ENCODE data around the gene KRTAP10-6. TPM values are rescaled to one million over a fixed set of nuclear protein-coding genes. Genes with fewer than 3 reads are reported as not detected.
A peak's percentile ranks its signal among the peaks of the same experiment; 100 is the strongest.

Gene KRTAP10-6
- polyA plus RNA-seq, 4 donors: not detected

DNA sequence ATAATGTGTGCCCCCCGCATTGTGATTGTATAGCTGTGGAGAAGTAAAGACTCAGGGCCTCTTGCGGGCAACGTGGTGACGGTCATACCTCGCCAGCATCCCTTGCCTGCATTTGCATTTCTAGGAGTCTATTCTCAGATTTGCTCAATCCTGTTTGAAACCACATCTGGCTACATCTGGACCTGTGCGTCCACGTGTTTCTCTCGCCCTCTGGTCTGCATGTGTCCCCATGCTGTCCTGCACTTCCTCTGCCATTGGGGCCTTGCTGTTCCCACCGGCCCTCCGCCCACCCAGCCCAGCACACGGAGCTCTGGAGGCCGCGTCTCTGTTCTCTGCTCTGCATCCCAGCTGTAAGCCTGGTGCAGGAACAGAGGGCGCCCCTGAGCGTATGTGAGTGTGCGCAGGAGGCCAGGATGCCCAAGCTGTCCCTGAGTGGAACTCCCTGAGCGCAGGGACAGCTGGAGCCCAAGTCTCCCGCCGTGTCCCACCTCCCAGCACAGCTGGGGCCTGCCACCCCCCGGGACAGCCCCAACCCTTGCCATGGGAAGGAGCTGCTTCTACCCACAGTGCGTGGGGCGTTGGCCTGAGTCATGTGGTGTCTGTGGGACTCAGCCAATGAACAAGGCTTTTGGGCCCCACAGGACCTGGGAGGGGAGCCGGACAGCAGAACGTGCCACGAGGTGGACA lies 42.6 kb downstream of the KRTAP10-6 start:
- H3K4me3 ChIP-seq (ENCODE audit: low read depth in 1 of 3, low read length in 3 of 3): no peak overlapping the region
- no peaks in the 10 kb centered on the region for H3K4me1 ChIP-seq (ENCODE audit: control insufficient read depth in 3 of 3, insufficient read depth in 2 of 3, low read depth in 1 of 3, low read length in 2 of 3)
- H3K27me3 ChIP-seq (ENCODE audit: control insufficient read depth in 3 of 3, insufficient read depth in 3 of 3, low read length in 3 of 3): peaks cover 0 to 2% (median 0%) of the 10 kb centered on the region in 3 donors
- 71 to 76% (median 72%) methylated on average over 23 to 25 of the region's 25 CpGs for WGBS, 3 donors
- H3K9me3 ChIP-seq (ENCODE audit: control insufficient read depth in 2 of 2, insufficient read depth in 1 of 2, low read depth in 1 of 2, low read length in 1 of 2): peaks cover 0 to 3% of the 10 kb centered on the region in 2 donors
- DNase-seq (no peak), FAIRE-seq (no peak)
- no peaks in the 10 kb centered on the region for H3K36me3 ChIP-seq (ENCODE audit: control insufficient read depth in 3 of 3, insufficient read depth in 2 of 3, low read depth in 1 of 3, low read length in 3 of 3)
- H3K27ac ChIP-seq (ENCODE audit: low read depth in 1 of 3, low read length in 2 of 3): no peak overlapping the region

DNA sequence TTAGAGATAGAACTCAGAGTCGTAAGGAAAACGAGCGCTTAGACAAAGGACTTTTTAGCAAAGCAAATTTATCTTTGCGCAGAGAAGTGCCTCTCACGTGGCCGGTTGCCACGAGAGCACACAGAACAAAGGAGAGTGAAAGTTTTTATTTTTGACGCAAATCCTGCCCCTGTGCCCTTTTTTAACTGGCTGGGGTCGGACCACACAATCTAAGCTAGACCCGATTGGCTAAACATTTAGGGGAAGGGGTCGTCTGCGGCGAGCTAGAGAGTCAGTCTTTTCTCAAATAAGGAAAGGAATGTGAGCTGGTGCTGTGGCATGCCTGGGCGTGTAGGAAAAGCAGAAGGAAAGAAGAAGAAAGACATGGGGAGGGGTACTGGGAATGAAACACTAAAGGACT lies 43.4 kb downstream of the KRTAP10-6 start:
- H3K27me3 ChIP-seq (ENCODE audit: control insufficient read depth in 3 of 3, insufficient read depth in 3 of 3, low read length in 3 of 3): peaks cover 0 to 2% (median 0%) of the 10 kb centered on the region in 3 donors
- no peak overlapping the region for H3K4me3 ChIP-seq (ENCODE audit: low read depth in 1 of 3, low read length in 3 of 3)
- no peak overlapping the region for H3K27ac ChIP-seq (ENCODE audit: low read depth in 1 of 3, low read length in 2 of 3)
- FAIRE-seq: no peak
- DNase-seq: no peak
- no peaks in the 10 kb centered on the region for H3K4me1 ChIP-seq (ENCODE audit: control insufficient read depth in 3 of 3, insufficient read depth in 2 of 3, low read depth in 1 of 3, low read length in 2 of 3)
- H3K36me3 ChIP-seq (ENCODE audit: control insufficient read depth in 3 of 3, insufficient read depth in 2 of 3, low read depth in 1 of 3, low read length in 3 of 3): no peaks in the 10 kb centered on the region
- 38 to 45% (median 40%) methylated on average over 14 of the region's 14 CpGs for WGBS, 3 donors
- H3K9me3 ChIP-seq (ENCODE audit: control insufficient read depth in 2 of 2, insufficient read depth in 1 of 2, low read depth in 1 of 2, low read length in 1 of 2): peaks cover 0 to 3% of the 10 kb centered on the region in 2 donors

DNA sequence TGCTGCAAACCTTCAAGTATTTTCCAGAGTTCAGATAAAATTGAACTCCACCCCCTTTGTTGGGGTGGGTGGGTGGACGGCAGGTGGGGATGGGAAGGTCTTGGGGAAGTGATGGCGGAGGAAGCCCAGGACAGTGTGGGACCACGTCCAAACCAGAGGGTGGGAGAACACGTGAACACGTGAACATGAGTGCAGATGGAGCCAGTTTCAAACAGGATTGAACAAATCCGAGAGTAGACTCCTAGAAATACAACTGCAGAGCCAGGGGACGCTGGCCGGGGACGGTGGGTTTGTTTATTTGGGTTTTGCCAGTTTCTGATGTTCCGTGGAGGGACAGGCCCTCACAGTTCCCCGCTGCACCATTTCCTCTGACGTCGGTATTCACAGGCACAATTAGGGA lies 43.9 kb downstream of the KRTAP10-6 start:
- peaks cover 0 to 3% of the 10 kb centered on the region in 2 donors for H3K9me3 ChIP-seq (ENCODE audit: control insufficient read depth in 2 of 2, insufficient read depth in 1 of 2, low read depth in 1 of 2, low read length in 1 of 2)
- WGBS, 3 donors: 73 to 77% (median 74%) methylated on average over 13 of the region's 13 CpGs
- no peak overlapping the region for H3K4me3 ChIP-seq (ENCODE audit: low read depth in 1 of 3, low read length in 3 of 3)
- H3K4me1 ChIP-seq (ENCODE audit: control insufficient read depth in 3 of 3, insufficient read depth in 2 of 3, low read depth in 1 of 3, low read length in 2 of 3): no peaks in the 10 kb centered on the region
- DNase-seq: no peak
- peaks cover 0 to 2% (median 0%) of the 10 kb centered on the region in 3 donors for H3K27me3 ChIP-seq (ENCODE audit: control insufficient read depth in 3 of 3, insufficient read depth in 3 of 3, low read length in 3 of 3)
- no peak overlapping the region for H3K27ac ChIP-seq (ENCODE audit: low read depth in 1 of 3, low read length in 2 of 3)
- FAIRE-seq: no peak
- H3K36me3 ChIP-seq (ENCODE audit: control insufficient read depth in 3 of 3, insufficient read depth in 2 of 3, low read depth in 1 of 3, low read length in 3 of 3): no peaks in the 10 kb centered on the region

DNA sequence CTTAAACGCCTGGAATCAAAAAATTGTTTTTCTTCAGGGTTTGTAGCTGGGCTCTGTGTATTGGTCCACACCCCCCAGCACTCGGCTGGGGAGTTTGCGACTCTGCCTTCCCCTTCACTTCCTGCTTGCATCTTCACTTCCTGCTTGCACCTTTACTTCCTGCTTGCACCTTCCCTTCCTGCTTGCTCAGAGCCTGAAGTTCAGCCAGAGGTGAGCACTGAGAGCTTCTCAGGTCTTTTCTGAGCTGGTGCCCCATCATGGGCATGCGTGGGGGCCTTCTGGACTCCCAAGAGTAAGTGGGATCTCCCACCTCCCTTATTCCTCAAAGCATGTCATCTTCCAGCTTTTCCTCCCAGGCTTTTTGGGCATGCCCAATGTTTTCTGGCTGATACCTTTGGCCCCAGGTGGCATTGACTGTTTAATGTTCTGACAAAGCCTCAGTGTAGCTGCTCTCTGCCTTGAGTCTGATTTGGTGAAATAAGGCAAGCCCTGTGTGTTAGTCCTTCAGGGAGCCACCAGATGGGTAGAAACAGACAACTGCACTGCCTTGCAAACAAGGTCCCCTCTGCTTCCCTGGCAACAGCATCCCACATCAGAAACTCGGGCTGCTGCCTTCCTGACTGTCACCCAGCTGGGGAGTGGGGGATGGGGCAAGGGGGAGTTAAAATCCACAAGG lies 44.5 kb downstream of the KRTAP10-6 start:
- peaks cover 0 to 2% (median 0%) of the 10 kb centered on the region in 3 donors for H3K27me3 ChIP-seq (ENCODE audit: control insufficient read depth in 3 of 3, insufficient read depth in 3 of 3, low read length in 3 of 3)
- H3K4me3 ChIP-seq (ENCODE audit: low read depth in 1 of 3, low read length in 3 of 3): no peak overlapping the region
- H3K36me3 ChIP-seq (ENCODE audit: control insufficient read depth in 3 of 3, insufficient read depth in 2 of 3, low read depth in 1 of 3, low read length in 3 of 3): no peaks in the 10 kb centered on the region
- no peaks in the 10 kb centered on the region for H3K4me1 ChIP-seq (ENCODE audit: control insufficient read depth in 3 of 3, insufficient read depth in 2 of 3, low read depth in 1 of 3, low read length in 2 of 3)
- DNase-seq (peak in 1 of 2 donors; percentile 30), FAIRE-seq (no peak)
- WGBS, 3 donors: 46 to 55% (median 48%) methylated on average over 5 of the region's 5 CpGs
- peaks cover 0 to 3% of the 10 kb centered on the region in 2 donors for H3K9me3 ChIP-seq (ENCODE audit: control insufficient read depth in 2 of 2, insufficient read depth in 1 of 2, low read depth in 1 of 2, low read length in 1 of 2)
- H3K27ac ChIP-seq (ENCODE audit: low read depth in 1 of 3, low read length in 2 of 3): peak overlapping the region in 1 of 3 donors; percentile 27

DNA sequence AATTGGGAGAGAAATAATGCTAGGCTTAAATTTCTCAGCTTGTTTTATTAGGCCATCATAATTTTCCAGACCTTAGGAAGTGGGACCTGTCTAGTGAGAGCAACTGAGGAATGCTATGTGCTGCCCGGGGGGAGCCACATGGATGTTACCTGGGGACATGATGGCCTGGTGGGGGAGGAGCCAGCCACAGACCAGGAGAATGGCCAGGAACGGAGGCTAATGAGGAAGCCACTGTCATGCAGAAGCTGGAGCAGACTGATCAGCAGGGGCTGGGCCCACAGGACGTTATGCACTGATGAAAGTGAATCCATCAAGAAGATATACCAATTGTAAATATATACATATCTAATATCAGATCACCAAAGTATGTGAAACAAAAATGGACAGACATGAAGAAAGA lies 47.7 kb downstream of the KRTAP10-6 start:
- 70 to 75% (median 71%) methylated on average over 3 of the region's 3 CpGs for WGBS, 3 donors
- Histone ChIP-seq H3K4me1 (ENCODE audit: control insufficient read depth in 3 of 3, insufficient read depth in 2 of 3, low read depth in 1 of 3, low read length in 2 of 3) (no peaks in the 10 kb centered on the region), H3K4me3 (ENCODE audit: low read depth in 1 of 3, low read length in 3 of 3) (no peak overlapping the region), H3K27me3 (ENCODE audit: control insufficient read depth in 3 of 3, insufficient read depth in 3 of 3, low read length in 3 of 3) (peaks cover 0 to 2% (median 0%) of the 10 kb centered on the region in 3 donors), H3K9me3 (ENCODE audit: control insufficient read depth in 2 of 2, insufficient read depth in 1 of 2, low read depth in 1 of 2, low read length in 1 of 2) (peaks cover 0 to 7% of the 10 kb centered on the region in 2 donors), H3K36me3 (ENCODE audit: control insufficient read depth in 3 of 3, insufficient read depth in 2 of 3, low read depth in 1 of 3, low read length in 3 of 3) (no peaks in the 10 kb centered on the region), H3K27ac (ENCODE audit: low read depth in 1 of 3, low read length in 2 of 3) (no peak overlapping the region)
- FAIRE-seq (no peak), DNase-seq (no peak)

DNA sequence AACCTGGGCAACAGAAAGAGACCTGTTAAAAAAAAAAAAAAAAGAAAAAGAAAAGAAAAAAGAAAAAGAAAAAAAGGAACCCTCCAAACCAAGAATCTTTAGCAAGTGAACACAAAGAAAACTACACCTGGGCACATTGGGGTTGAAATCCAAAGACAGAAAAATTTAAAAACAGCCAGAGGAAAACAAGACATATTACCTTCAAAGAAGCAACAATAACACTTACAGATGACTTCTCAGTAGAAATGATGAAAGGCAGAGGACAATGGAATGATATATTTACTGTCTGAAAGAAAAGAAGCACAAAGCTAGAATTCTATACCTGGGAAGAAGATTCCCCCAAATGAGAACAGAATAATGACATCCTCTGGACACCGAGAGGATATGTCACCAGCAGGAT lies 49.6 kb downstream of the KRTAP10-6 start:
- no peak for FAIRE-seq
- peaks cover 0 to 7% of the 10 kb centered on the region in 2 donors for H3K9me3 ChIP-seq (ENCODE audit: control insufficient read depth in 2 of 2, insufficient read depth in 1 of 2, low read depth in 1 of 2, low read length in 1 of 2)

More for the DNA sequence above, 49.6 kb downstream of the KRTAP10-6 start:
- no peaks in the 10 kb centered on the region for H3K4me1 ChIP-seq (ENCODE audit: control insufficient read depth in 3 of 3, insufficient read depth in 2 of 3, low read depth in 1 of 3, low read length in 2 of 3)
- no peaks in the 10 kb centered on the region for H3K36me3 ChIP-seq (ENCODE audit: control insufficient read depth in 3 of 3, insufficient read depth in 2 of 3, low read depth in 1 of 3, low read length in 3 of 3)
- H3K4me3 ChIP-seq (ENCODE audit: low read depth in 1 of 3, low read length in 3 of 3): no peak overlapping the region
- no peak for DNase-seq
- WGBS, 3 donors: 84 to 89% (median 84%) methylated on average over 1 of the region's 1 CpG
- H3K27me3 ChIP-seq (ENCODE audit: control insufficient read depth in 3 of 3, insufficient read depth in 3 of 3, low read length in 3 of 3): no peaks in the 10 kb centered on the region
- no peak overlapping the region for H3K27ac ChIP-seq (ENCODE audit: low read depth in 1 of 3, low read length in 2 of 3)

Other genes starting within 250 kb of the KRTAP10-6 start
- 1 to 10 TPM in 3 of 4 donors, under 1 TPM in 1; 0.89 to 2.7 (median 2.3) TPM for gene TRPM2, start 238.9 kb downstream of the KRTAP10-6 start, polyA plus RNA-seq
- gene LRRC3, start 137.0 kb downstream of the KRTAP10-6 start, polyA plus RNA-seq: 10 to 100 TPM in 1 of 4 donors, 1 to 10 TPM in 1, under 1 TPM in 2; 0.22 to 17.3 (median 1.3) TPM
- not detected for gene KRTAP10-1, start 52.3 kb downstream of the KRTAP10-6 start, polyA plus RNA-seq
- not detected for gene KRTAP10-2, start 41.0 kb downstream of the KRTAP10-6 start, polyA plus RNA-seq
- not detected for gene KRTAP10-3, start 33.7 kb downstream of the KRTAP10-6 start, polyA plus RNA-seq
- gene KRTAP10-4, start 18.8 kb downstream of the KRTAP10-6 start, polyA plus RNA-seq: not detected
- gene KRTAP10-5, start 11.9 kb downstream of the KRTAP10-6 start, polyA plus RNA-seq: not detected
- not detected for gene KRTAP10-7, start 8.1 kb upstream of the KRTAP10-6 start, polyA plus RNA-seq
- not detected for gene KRTAP10-8, start 19.6 kb upstream of the KRTAP10-6 start, polyA plus RNA-seq
- gene KRTAP10-9, start 34.6 kb upstream of the KRTAP10-6 start, polyA plus RNA-seq: not detected
- gene KRTAP10-10, start 44.9 kb upstream of the KRTAP10-6 start, polyA plus RNA-seq: not detected
- not detected for gene KRTAP10-11, start 53.9 kb upstream of the KRTAP10-6 start, polyA plus RNA-seq
- gene KRTAP12-4, start 62.2 kb upstream of the KRTAP10-6 start, polyA plus RNA-seq: not detected
- gene KRTAP12-3, start 65.4 kb upstream of the KRTAP10-6 start, polyA plus RNA-seq: not detected
- not detected for gene KRTAP12-2, start 74.4 kb upstream of the KRTAP10-6 start, polyA plus RNA-seq
- under 1 TPM in 1 of 4 donors, not detected in 3; 0.09 TPM for gene KRTAP12-1, start 89.7 kb upstream of the KRTAP10-6 start, polyA plus RNA-seq
- not detected for gene KRTAP10-12, start 104.7 kb upstream of the KRTAP10-6 start, polyA plus RNA-seq
- under 1 TPM in 3 of 4 donors, not detected in 1; 0.09 to 0.53 (median 0.27) TPM for gene TSPEAR, start 119.1 kb upstream of the KRTAP10-6 start, polyA plus RNA-seq
- gene UBE2G2, start 209.3 kb upstream of the KRTAP10-6 start, polyA plus RNA-seq: 10 to 100 TPM; 30.0 to 75.4 (median 38.7) TPM
- gene SUMO3, start 225.6 kb upstream of the KRTAP10-6 start, polyA plus RNA-seq: 100 to 1,000 TPM in 1 of 4 donors, 10 to 100 TPM in 3; 70.8 to 105 (median 77.3) TPM

Measured in small intestine (tissue), 7 donors.